Loucy (cell line): ENCODE results near the gene COL23A1.

Source experiments
- H2AFZ ChIP-seq: fragments of 200-600 bp; sonication (generic); 2 replicates; pipeline ENCODE4 v1.6.0; 2016; ENCODE audit warnings: antibody characterized with exemption, mild to moderate bottlenecking, low read length, moderate library complexity
- H3F3A ChIP-seq: fragments of 200-600 bp; 2 replicates; pipeline ENCODE4 v1.6.0; 2016; ENCODE audit warnings: antibody characterized with exemption, low read depth, mild to moderate bottlenecking
- H3K27me3 ChIP-seq: fragments of 200-600 bp; sonication (generic); 2 replicates; pipeline ENCODE4 v1.6.1; 2014; ENCODE audit warnings: low read length, mild to moderate bottlenecking; ENCODE audit not compliant: insufficient read depth, poor library complexity, severe bottlenecking
- H3K36me3 ChIP-seq: fragments of 200-600 bp; sonication (generic); 2 replicates; pipeline ENCODE4 v1.6.1; 2016; ENCODE audit warnings: low read length; ENCODE audit not compliant: insufficient read depth
- H3K4me1 ChIP-seq: fragments of 200-600 bp; sonication (generic); 2 replicates; pipeline ENCODE4 v1.5.1; 2014; ENCODE audit warnings: low read length, mild to moderate bottlenecking; ENCODE audit not compliant: insufficient read depth, poor library complexity, severe bottlenecking
- H3K4me2 ChIP-seq: fragments of 200-600 bp; sonication (generic); 2 replicates; pipeline ENCODE4 v1.6.0; 2014; ENCODE audit warnings: antibody characterized with exemption, low read length, low read depth, mild to moderate bottlenecking; ENCODE audit not compliant: poor library complexity, severe bottlenecking
- H3K4me3 ChIP-seq: fragments of 200-600 bp; sonication (generic); 2 replicates; pipeline ENCODE4 v1.5.1; 2014; ENCODE audit warnings: low read length, mild to moderate bottlenecking, mixed read lengths; ENCODE audit not compliant: poor library complexity, severe bottlenecking
- H3K79me2 ChIP-seq: fragments of 200-600 bp; sonication (generic); 2 replicates; pipeline ENCODE4 v1.6.1; 2014; ENCODE audit warnings: low read length; ENCODE audit not compliant: insufficient read depth
- H3K9ac ChIP-seq: fragments of 200-600 bp; sonication (generic); 2 replicates; pipeline ENCODE4 v1.6.0; 2014; ENCODE audit warnings: mild to moderate bottlenecking, low read depth, low read length, moderate library complexity; ENCODE audit not compliant: poor library complexity, severe bottlenecking
- H3K9me2 ChIP-seq: fragments of 200-600 bp; sonication (generic); replicated peaks from 2 replicates; pipeline ENCODE4 v1.6.1; 2016; ENCODE audit warnings: low read depth, low read length, mixed read lengths
- H3K9me3 ChIP-seq: fragments of 200-600 bp; sonication (generic); 2 replicates; pipeline ENCODE4 v1.6.1; 2014; ENCODE audit warnings: mild to moderate bottlenecking, antibody characterized with exemption, low read length, low read depth; ENCODE audit not compliant: insufficient read depth
- H4K20me1 ChIP-seq: fragments of 200-600 bp; sonication (generic); 2 replicates; pipeline ENCODE4 v1.6.0; 2014; ENCODE audit warnings: antibody characterized with exemption, low read length, mild to moderate bottlenecking; ENCODE audit not compliant: insufficient read depth, poor library complexity, severe bottlenecking
- CTCF ChIP-seq: fragments of 200-600 bp; sonication (generic); conservative IDR thresholded peaks from 2 replicates; pipeline ENCODE4 v1.5.1; 2014; ENCODE audit warnings: mild to moderate bottlenecking, antibody characterized with exemption, low read length
- EZH2phosphoT487 ChIP-seq: fragments of 200-600 bp; IDR thresholded peaks from 2 replicates; pipeline ENCODE4 v1.6.1; 2018; ENCODE audit warnings: antibody characterized with exemption, mild to moderate bottlenecking, moderate library complexity, borderline replicate concordance

Gene COL23A1

GRCh38 chr5:178561746-178562264, 28.4 kb downstream of the COL23A1 start:
- no peak overlapping the region for H2AFZ ChIP-seq
- no peaks in the 10 kb centered on the region for H3K27me3 ChIP-seq
- no peak overlapping the region for H3K9ac ChIP-seq
- no peaks in the 10 kb centered on the region for H3F3A ChIP-seq
- H3K4me3 ChIP-seq = no peak overlapping the region
- H4K20me1 ChIP-seq = no peaks in the 10 kb centered on the region
- TF ChIP-seq CTCF (no peak), EZH2phosphoT487 (no peak)
- H3K36me3 ChIP-seq = no peaks in the 10 kb centered on the region
- no peaks in the 10 kb centered on the region for H3K79me2 ChIP-seq
- no peaks in the 10 kb centered on the region for H3K9me3 ChIP-seq
- H3K4me1 ChIP-seq = no peaks in the 10 kb centered on the region
- no peak overlapping the region for H3K4me2 ChIP-seq
- no peaks in the 10 kb centered on the region for H3K9me2 ChIP-seq

- Histone ChIP-seq H3K9me2 (no peaks in the 10 kb centered on the region), H3K79me2 (no peaks in the 10 kb centered on the region), H3K9ac (no peak overlapping the region), H3F3A (no peaks in the 10 kb centered on the region), H2AFZ (no peak overlapping the region), H3K27me3 (no peaks in the 10 kb centered on the region), H3K9me3 (no peaks in the 10 kb centered on the region), H4K20me1 (no peaks in the 10 kb centered on the region), H3K36me3 (no peaks in the 10 kb centered on the region), H3K4me3 (no peak overlapping the region), H3K4me2 (no peak overlapping the region), H3K4me1 (no peaks in the 10 kb centered on the region)
- TF ChIP-seq CTCF (no peak), EZH2phosphoT487 (no peak)
Observed at GRCh38 chr5:178560911-178561310, 29.3 kb downstream of the COL23A1 start.

- Histone ChIP-seq H2AFZ (no peak overlapping the region), H3K27me3 (no peaks in the 10 kb centered on the region), H3K4me3 (no peak overlapping the region), H3K9ac (no peak overlapping the region), H4K20me1 (no peaks in the 10 kb centered on the region), H3K9me2 (no peaks in the 10 kb centered on the region), H3K9me3 (no peaks in the 10 kb centered on the region), H3K79me2 (no peaks in the 10 kb centered on the region), H3K4me2 (no peak overlapping the region), H3K4me1 (no peaks in the 10 kb centered on the region), H3K36me3 (no peaks in the 10 kb centered on the region), H3F3A (no peaks in the 10 kb centered on the region)
- no peak for TF ChIP-seq EZH2phosphoT487
Observed at GRCh38 chr5:178557416-178557815, 32.8 kb downstream of the COL23A1 start.

- H3K36me3 ChIP-seq = no peaks in the 10 kb centered on the region
- H3F3A ChIP-seq = no peaks in the 10 kb centered on the region
- H3K79me2 ChIP-seq = no peaks in the 10 kb centered on the region
- H3K4me1 ChIP-seq = no peaks in the 10 kb centered on the region
- H3K9me3 ChIP-seq = no peaks in the 10 kb centered on the region
- no peak overlapping the region for H3K9ac ChIP-seq
- no peak overlapping the region for H2AFZ ChIP-seq
- H4K20me1 ChIP-seq = no peaks in the 10 kb centered on the region
- TF ChIP-seq CTCF (no peak), EZH2phosphoT487 (no peak)
- H3K27me3 ChIP-seq = no peaks in the 10 kb centered on the region
- no peak overlapping the region for H3K4me3 ChIP-seq
- no peaks in the 10 kb centered on the region for H3K9me2 ChIP-seq
- H3K4me2 ChIP-seq = no peak overlapping the region
Observed at GRCh38 chr5:178555771-178556211, 34.4 kb downstream of the COL23A1 start.
